HG03097 (cell line): ENCODE results near the gene POR.

ENCODE experiments used
- ATAC-seq: cut with Tn5 transposase; IDR thresholded peaks from one replicate; pipeline ENCODE4 v1.9.1; 2021; ENCODE audit not compliant: unreplicated experiment, low FRiP score

POR gene

DNA sequence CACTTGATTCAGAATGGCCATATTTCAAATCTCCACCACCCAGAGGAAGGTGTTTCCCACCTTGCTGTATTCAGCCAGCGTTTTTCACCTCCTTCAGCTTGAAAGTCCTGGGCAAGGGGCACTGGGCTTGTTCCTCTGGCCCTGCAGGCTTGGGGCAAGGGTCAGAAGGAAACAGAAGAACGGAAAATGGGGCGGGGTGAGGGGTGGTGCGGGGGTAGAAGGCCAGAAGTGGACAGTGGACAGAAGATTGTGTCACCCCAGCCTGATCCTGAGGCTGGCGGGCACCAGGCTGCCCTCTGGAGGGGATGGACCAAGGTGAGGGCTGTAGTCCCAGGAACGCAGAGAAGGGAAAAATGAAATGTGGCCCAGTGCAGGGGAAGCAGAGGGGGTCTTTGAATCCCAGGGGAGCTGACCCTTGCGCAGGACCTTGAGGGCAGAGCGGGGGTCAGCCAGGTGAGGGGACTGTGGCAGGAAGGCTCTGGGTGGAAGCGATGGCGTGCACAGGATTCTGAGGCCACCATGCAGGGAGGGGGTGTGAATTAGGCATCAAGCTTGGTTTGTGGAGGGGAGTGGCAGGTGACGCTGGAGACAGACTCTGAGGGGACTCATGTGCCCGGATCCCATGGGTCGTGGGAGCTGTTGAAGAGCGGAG is 56.5 kb downstream of the POR start:
- ATAC-seq, result no peak

DNA sequence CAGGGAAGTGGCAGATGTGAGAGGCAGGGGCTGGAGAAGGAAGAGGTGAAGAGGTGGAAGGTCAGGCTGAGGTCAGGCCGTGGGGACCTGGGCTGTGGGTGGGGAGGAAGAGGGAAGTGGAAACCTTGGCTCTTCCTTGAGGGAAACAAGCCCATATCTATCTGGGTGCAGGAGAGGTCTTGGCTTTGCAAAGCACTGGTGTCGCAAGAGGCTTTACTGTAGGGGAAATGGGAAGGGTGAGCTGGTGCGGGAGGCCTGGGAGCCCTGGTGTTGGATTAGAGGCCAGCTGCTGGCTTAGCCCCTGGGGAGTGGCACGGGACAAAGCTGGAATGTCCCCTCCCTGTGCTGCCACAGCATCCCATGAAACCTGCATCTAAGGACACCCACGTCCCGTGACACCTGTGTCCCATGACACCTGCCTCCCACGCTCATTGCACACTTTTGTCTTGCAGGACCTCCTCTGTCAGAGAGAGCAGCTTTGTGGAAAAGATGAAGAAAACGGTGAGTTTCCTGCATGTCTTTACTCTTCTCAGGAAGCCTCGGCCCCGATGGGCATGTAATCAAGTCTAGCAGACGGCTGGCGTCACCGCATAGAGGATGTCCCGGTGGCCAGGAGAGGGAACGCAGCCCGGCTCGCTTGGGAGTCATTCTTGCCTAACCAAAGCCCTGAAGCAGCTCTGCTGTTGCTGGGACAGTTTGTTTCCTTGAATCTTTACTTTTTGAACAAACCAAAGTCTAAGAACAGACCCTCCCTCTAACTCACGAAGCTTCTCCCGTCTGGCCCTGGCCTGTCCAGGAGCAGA is 57.2 kb downstream of the POR start:
- ATAC-seq, result no peak

DNA sequence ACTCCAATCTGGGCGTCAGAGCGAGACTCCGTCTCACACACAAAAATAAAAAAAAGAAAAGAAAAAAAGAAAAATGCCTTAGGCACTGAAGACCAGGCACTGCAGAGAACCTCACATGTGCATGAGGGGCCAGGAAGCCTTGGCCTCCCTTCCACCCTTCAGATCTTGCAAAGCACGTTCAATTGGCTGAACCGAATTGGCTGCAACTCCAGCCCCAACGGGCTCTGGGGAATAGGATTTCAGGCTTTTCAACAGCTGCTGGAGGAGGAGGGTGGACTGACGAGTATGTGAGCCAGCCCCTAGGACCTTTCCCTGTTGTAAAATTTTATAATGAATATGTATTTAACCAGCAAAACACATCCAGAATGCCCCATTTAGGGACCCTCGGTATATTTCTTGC is 62.8 kb downstream of the POR start:
- ATAC-seq, result no peak

GRCh38 chr7:75979759-75980429 is 64.9 kb downstream of the POR start:
- ATAC-seq, result no peak

DNA sequence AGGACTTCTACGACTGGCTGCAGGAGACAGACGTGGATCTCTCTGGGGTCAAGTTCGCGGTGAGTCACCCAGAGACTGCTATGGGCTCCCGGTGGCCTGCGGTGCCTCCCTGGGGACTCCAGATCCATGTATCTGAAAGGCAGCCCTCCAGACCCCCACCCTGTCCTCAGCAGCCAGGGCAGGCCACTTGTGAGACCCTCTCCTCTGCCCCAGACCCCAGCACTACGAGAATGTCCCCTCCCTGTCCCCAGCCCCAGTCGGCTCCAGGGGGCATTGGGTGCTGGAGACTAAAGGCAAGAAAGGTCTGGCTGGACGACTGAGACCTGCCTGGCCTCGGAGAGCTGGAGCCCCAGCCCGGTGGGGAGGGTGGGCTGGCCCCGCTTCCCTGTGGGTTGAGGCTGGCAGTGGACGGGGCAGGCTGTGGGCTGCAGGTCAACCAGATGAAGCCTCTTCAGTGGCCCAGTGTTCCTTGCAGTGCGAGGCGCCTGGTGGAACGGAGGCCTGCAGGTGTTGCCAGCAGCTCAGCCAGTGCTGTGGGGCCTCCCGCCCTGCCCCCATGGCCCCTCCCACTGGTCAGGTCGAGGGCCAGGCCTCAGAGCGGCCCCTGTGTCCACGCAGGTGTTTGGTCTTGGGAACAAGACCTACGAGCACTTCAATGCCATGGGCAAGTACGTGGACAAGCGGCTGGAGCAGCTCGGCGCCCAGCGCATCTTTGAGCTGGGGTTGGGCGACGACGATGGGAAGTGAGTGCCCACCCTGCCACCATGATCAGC is 65.7 kb downstream of the POR start:
- no peak for ATAC-seq

GRCh38 chr7:75981203-75981452 is 66.2 kb downstream of the POR start:
- ATAC-seq, result no peak

DNA sequence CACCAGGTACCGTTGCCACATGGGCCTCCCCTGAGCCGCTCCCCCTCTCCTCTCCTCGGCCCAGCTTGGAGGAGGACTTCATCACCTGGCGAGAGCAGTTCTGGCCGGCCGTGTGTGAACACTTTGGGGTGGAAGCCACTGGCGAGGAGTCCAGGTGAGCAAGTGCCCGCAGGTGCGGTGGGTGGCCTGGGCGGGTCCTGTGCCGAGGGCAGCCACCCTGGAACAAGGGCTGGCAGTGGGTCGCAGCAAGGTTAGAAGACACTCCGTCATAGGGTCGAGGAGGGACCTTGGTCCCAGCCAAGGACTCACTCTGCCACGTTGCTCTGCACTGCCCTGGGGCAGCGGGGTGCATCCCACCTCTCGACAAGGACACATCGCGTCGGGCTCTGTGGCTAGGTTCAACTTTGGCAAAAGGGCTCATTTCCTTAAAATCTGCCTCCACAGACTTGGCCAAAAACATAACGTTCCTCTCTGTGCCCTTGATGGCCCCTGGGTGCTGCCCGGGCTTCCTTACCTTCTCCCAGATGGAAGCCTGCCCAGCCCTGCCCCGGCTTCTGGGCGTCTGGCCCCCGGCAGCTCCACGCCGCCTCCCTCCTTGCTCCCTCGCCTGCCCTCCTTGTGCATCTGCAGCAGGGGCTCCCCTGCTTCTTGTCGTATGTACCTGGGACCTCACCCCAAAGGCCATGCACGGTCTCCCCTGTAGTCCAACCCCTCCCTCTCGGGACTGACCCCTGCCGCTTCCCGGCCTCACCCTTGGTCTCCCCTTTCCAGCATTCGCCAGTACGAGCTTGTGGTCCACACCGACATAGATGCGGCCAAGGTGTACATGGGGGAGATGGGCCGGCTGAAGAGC is 66.7 kb downstream of the POR start:
- ATAC-seq, result no peak

DNA sequence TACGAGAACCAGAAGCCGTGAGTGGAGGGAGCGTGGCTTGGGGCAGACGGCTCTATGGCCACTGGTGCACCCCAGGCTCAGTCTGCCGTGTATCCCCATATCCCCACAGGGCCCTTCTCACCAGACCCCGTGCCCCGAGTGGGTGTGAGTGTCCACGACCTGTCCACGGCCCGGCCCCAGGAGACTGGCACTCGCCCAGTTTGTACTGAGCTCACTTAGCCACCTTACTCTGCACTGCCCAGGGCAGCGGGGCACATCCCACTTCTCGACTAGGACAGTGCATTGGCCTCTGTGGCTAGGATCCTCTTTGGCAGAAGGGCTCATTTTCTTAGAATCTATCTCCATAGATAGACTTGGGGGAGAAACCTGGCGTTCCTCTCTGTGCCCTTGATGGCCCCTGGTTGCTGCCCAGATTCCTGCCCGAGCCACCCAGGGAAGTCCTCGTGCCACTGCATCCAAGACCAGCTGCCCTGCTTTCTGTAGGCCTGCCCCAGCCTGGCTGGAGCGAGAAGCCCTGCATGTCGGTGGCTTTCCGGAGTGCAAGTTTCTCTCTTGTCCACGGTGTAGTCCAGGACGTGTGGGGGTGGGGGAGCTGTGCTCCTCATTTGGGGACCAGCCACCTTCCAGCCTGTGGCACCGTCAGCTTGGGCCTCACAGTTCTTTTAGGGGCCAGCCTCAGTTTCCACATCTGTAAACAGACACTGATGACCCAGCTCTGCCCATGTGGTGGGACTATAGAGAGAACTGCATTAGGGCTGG is 67.5 kb downstream of the POR start:
- ATAC-seq, result no peak

DNA sequence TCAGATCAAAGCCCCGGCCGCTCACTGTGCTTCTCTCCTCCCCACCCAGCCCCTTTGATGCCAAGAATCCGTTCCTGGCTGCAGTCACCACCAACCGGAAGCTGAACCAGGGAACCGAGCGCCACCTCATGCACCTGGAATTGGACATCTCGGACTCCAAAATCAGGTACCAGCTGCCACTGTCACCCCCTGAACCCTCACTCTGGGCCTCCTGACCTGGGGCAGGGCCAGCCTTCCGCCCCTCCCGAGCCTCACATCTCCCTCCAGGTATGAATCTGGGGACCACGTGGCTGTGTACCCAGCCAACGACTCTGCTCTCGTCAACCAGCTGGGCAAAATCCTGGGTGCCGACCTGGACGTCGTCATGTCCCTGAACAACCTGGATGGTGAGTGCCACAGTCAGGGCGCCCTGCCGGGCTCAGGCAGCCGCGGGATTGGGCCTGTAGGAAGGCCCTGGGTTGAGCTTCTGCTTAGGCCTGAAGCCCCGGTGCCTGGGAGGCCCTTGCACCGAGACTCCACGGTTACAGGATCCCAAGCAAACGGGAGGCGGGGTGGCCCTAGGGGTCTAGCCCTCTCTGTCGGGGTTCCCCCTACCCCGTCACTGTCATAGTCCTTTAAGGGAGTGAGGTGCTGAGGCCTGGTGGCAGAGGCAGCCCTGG is 68.6 kb downstream of the POR start:
- no peak for ATAC-seq

GRCh38 chr7:75984130-75985008 is 69.4 kb downstream of the POR start:
- no peak for ATAC-seq

DNA sequence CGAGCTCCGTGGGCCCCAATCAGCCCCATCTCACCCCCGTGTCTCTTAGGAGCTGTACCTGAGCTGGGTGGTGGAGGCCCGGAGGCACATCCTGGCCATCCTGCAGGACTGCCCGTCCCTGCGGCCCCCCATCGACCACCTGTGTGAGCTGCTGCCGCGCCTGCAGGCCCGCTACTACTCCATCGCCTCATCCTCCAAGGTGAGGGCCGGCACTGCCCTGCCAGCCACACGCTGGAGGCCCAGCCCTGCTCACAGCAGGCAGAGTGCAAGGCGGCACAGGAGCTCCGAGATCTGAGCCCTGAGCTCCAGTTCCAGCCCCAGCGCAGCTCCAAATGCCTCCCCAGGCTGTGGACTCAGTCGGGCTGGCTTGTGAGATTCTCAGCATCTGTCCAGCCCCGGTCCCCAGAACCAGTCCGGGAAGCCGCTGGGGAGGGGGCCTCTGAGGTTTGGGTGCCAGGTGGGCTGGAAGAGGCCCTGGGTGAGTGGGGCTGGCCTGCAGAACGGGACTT is 70.1 kb downstream of the POR start:
- ATAC-seq, result no peak

- ATAC-seq, result no peak
These were observed 70.7 kb downstream of the POR start for GRCh38 chr7:75985518-75986146.

DNA sequence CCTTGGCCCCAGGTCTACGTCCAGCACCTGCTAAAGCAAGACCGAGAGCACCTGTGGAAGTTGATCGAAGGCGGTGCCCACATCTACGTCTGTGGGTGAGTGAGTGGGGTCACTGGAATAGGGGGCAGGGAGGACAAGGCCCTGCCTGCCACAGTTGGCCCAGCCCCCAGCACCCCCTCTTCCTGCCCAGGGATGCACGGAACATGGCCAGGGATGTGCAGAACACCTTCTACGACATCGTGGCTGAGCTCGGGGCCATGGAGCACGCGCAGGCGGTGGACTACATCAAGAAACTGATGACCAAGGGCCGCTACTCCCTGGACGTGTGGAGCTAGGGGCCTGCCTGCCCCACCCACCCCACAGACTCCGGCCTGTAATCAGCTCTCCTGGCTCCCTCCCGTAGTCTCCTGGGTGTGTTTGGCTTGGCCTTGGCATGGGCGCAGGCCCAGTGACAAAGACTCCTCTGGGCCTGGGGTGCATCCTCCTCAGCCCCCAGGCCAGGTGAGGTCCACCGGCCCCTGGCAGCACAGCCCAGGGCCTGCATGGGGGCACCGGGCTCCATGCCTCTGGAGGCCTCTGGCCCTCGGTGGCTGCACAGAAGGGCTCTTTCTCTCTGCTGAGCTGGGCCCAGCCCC is 71.3 kb downstream of the POR start:
- ATAC-seq, result no peak

DNA sequence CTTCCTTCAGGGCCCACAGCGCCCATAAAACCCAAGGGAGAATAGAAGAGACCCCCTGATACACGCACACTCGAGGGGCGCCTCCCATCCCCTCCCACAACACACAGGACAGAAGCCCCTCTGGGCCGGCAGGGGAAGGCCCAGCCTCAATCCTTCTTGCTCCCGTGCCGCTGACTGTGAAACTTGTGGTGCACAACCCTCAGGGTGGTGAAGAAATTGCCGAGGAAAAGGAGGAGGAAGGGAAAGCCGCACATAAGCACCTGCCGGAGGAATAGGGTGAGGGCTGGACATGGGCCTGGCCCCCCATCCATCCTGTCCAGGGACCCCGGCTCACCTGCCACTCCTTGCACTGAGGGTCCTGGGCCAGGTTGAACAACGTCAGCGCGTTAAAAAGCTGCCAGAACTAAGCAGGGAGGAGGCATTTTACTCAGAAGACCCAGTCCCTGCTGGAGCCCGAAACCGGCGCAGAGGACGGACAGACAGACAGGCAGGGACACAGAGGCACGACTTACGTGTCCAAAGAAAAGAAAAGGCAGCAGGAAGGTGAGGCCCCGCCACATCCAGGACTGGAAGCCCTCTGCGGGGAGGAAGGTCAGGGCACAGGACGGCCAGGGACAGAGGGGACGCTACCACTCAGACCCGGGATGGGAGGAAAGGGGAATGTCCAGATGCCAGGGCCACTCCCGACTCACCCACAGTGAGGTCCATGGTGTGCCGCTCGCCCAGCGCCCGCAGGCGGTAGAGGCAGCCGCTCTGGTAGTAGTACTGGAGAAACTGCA is 72.3 kb downstream of the POR start:
- no peak for ATAC-seq

DNA sequence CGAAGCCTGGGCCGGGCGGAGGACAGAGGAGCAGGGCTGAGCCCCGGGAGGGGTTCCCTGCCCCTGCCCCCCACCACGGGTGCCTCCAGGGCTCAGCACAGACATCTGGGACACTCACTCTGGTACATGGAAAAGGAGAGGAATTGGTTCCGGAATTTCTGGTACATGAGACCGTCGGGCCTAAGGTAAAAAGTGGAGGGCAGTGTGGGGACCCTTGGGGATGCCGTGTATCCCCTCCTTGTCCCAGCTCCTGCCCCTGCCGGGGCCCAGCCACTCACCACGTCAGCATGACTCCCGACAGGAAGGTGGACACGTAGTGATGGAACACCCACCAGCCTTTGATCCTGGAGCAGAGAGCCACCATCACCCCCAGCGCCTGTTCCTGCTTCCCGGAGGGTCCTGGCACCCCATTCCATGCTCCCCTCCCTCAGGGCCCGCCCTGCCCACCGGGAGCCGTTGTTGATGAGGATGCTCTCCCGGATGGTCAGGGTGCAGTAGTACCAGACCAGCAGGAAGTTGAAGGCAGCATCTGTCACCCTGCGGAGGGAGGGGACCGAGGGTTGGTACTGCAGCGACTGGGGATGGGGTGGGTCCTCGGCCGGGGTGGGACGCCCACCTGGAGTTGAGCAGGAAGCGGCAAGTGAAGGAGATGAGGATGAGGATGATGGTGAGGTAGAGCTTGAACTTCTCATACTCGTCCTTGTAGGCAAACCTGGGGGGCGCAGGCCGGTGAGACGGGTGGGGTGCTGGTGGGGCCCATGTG is 73.0 kb downstream of the POR start:
- ATAC-seq, result no peak
